Measurements from ENCODE around the gene TP53. TPM values are rescaled to one million over a fixed set of nuclear protein-coding genes. Genes with fewer than 3 reads are reported as not detected.

Gene TP53
- 10 to 100 TPM; 43.0 to 47.1 TPM for total RNA-seq

DNA sequence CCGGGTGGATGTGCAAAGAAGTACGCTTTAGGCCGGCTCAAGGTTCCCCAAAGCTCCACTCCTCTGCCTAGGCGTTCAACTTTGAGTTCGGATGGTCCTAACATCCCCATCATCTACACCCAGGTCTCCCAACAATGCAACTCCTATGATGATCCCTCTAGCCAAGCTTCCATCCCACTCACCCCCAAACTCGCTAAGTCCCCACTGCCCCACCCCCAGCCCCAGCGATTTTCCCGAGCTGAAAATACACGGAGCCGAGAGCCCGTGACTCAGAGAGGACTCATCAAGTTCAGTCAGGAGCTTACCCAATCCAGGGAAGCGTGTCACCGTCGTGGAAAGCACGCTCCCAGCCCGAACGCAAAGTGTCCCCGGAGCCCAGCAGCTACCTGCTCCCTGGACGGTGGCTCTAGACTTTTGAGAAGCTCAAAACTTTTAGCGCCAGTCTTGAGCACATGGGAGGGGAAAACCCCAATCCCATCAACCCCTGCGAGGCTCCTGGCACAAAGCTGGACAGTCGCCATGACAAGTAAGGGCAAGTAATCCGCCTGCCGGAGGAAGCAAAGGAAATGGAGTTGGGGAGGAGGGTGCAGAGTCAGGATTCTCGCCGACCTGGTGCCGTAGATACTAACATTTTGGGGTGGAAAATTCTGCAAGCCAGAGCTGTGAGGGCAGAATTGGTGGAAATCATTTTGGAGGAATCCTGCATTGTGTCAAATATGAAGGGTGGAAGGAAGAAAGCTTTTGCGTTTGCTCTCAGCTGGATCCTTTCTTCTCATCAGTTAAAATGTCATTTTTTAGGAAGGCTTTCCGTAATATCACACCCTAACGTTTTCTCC is at the start of gene TP53:
TSS of gene TP53 (minus strand) at position 419 of the 836 bp plus-strand sequence. CDS start 10,896 bp downstream, outside the sequence.

GRCh38 chr17:7716901-7717755 is 29.8 kb upstream of the TP53 start, which contains the start of gene DNAH2:
TSS of gene DNAH2 (plus strand) at chr17:7717744. CDS start at chr17:7719735, 1,991 bp downstream.

DNA sequence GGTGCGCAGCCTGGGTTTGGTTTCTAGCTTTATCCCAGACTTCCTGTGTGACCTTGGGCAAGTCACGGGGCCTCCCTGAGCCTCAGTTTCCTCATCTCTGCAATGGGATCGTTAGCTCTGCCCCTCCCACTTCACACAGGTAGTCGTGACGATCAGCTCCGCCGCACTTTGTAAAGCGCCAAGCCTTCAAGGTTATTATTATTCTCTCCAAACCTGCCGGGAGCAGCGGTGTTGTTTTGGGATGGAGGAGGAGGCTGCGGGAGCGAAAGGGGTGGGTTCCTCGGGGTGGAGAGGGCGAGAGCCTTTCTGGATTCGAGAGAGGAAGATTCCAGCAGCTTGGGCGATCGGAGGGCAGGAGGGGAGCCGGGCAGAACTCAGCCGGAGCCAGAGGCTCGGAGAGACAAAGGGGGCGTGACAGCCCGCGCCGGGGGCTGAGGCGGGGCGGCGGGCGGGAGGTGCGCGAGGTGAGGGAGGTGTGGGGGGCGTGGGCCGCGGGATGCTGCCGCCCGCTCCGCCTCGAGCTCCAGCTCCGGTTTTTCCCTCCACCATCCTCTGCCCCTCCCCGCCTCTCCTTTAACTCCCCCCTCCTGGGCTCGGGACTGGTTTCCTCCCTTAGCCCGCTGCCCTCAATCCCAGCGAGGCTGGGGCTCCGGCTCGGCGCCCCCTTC is 17.4 kb upstream of the TP53 start, which contains the start of gene EFNB3:
TSS of gene EFNB3 (plus strand) at position 602 of the 668 bp plus-strand sequence. CDS start 397 bp downstream, outside the sequence.

GRCh38 chr17:7687908-7688807 is 868 bp upstream of the TP53 start, which contains the start of gene WRAP53:
TSS of gene WRAP53 (plus strand) at chr17:7688477. CDS start at chr17:7688649, 172 bp downstream.

DNA sequence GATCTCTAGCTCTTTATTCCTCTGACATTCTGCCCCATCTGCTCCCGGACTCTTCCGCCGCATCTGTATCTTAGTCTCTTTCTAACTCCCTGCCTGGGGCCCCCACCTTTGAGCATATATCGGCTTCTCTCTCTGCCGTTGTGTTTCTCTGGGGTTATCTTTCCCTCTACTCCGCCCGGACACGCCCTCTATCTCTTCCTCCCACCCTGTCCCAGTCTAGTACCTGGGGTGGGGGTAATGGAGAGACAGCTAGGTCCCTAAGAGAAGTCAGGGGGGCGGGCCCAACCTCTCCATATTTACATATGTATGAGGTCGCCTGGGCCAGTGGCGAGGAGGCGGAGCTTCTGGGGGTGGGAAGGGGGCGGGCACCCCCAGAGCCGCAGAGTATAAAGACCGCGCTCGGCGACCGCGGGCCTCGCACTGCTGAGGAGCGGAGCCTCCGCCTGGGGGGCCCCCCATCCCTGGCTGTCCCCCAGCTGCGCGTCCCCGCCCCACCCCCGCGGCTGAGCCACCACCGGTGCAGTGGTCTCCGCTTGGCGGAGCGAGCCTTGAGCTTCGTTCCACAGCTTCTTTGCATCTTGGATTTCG is 36.7 kb downstream of the TP53 start, which contains the start of gene ATP1B2:
TSS of gene ATP1B2 (plus strand) at position 418 of the 588 bp plus-strand sequence. CDS start 593 bp downstream, outside the sequence.

GRCh38 chr17:7629939-7630571 is 57.2 kb downstream of the TP53 start, which contains the start of gene SHBG:
TSS of gene SHBG (plus strand) at chr17:7630135. CDS start at chr17:7630173, 38 bp downstream.

DNA sequence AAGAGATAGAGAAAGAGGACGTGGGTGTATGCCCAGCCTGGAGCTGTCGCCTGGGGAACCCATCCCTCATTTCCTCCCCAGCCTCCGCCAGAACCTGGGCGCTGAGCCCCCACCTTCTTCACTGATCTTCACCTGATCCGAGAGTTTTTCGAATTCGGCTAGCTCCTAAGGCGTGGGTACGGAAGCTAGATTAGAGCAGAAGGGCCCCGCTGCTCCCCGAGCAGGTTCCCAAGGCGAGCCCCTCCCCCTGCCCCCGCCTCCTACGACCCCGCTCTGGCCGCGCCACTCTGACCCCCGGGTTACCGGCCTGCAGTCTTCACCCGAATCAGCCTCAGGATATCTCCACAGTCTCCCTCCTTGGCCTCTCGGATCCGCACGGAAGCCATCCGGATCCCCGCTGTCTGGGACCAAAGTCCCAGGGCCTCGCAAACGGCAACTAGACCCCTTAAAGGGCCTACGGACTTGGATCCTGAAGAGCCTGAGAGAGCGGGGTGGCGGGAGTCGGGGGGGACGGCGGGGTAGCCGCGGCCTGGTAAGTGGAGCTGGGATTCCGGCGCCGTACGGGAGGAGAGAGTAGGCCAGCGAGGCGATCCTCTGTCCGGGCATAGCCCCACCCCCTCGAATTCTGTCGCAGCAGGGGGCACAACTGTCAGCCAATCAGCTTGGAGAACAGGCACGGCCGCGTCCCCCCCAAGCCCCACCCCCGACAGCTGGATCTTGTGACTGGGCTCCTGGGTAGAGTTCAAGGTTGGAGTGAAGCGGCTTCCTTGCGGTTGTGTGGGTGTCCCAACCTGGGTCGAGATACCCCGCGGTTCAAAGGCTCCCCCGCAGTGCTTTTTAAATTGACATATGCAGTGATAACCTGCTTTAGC is 59.8 kb downstream of the TP53 start, which contains the start of gene SAT2:
TSS of gene SAT2 (minus strand) at position 572 of the 872 bp plus-strand sequence. CDS start at position 386, 186 bp downstream.

Other genes starting within 250 kb of the TP53 start
- gene FGF11, start 248.0 kb downstream of the TP53 start, total RNA-seq, result under 1 TPM; under 0.01 to 0.33 TPM
- gene CHRNB1, start 242.4 kb downstream of the TP53 start, total RNA-seq, result 1 to 10 TPM; 5.5 to 5.7 TPM
- gene ZBTB4, start 207.9 kb downstream of the TP53 start, total RNA-seq, result 10 to 100 TPM; 16.3 to 23.1 TPM
- gene SLC35G6, start 206.0 kb downstream of the TP53 start, total RNA-seq, result not detected
- gene POLR2A, start 203.1 kb downstream of the TP53 start, total RNA-seq, result 10 to 100 TPM; 95.3 to 96.9 TPM
- gene TNFSF12, start 138.4 kb downstream of the TP53 start, total RNA-seq, result 10 to 100 TPM; 14.8 to 19.3 TPM
- gene TNFSF13, start 128.7 kb downstream of the TP53 start, total RNA-seq, result 1 to 10 TPM; 2.4 to 2.7 TPM
- gene SENP3, start 125.6 kb downstream of the TP53 start, total RNA-seq, result 100 to 1,000 TPM in 1 of 2 donors, 10 to 100 TPM in 1; 67.4 to 114 TPM
- gene CD68, start 107.9 kb downstream of the TP53 start, total RNA-seq, result 10 to 100 TPM; 18.3 to 20.0 TPM
- gene MPDU1, start 103.6 kb downstream of the TP53 start, total RNA-seq, result 100 to 1,000 TPM; 181 to 189 TPM
- under 1 TPM in 1 of 2 donors, not detected in 1; 0.33 TPM for gene SOX15, start 97.4 kb downstream of the TP53 start, total RNA-seq
- 10 to 100 TPM; 36.3 to 36.5 TPM for gene FXR2, start 72.6 kb downstream of the TP53 start, total RNA-seq
- gene SAT2, start 59.7 kb downstream of the TP53 start, total RNA-seq, result 10 to 100 TPM; 22.4 to 24.6 TPM
- under 1 TPM; 0.33 to 0.34 TPM for gene SHBG, start 57.4 kb downstream of the TP53 start, total RNA-seq
- gene ATP1B2, start 36.6 kb downstream of the TP53 start, total RNA-seq, result not detected
- gene WRAP53, start 987 bp upstream of the TP53 start, total RNA-seq, result 10 to 100 TPM in 1 of 2 donors, 1 to 10 TPM in 1; 8.6 to 17.3 TPM
- gene EFNB3, start 17.7 kb upstream of the TP53 start, total RNA-seq, result 1 to 10 TPM in 1 of 2 donors, under 1 TPM in 1; 0.33 to 1.0 TPM
- gene DNAH2, start 30.3 kb upstream of the TP53 start, total RNA-seq, result under 1 TPM; under 0.01 TPM
- gene KDM6B, start 146.7 kb upstream of the TP53 start, total RNA-seq, result 1 to 10 TPM; 3.4 to 3.7 TPM
- under 1 TPM in 1 of 2 donors, not detected in 1; 0.34 TPM for gene TMEM88, start 167.6 kb upstream of the TP53 start, total RNA-seq
- 10 to 100 TPM; 47.1 to 68.9 TPM for gene NAA38, start 170.1 kb upstream of the TP53 start, total RNA-seq
- gene CYB5D1, start 170.5 kb upstream of the TP53 start, total RNA-seq, result 1 to 10 TPM; 5.9 to 8.3 TPM
- gene CHD3, start 201.3 kb upstream of the TP53 start, total RNA-seq, result 10 to 100 TPM; 46.8 to 69.9 TPM
- 1 to 10 TPM in 1 of 2 donors, under 1 TPM in 1; 1.00 to 1.7 TPM for gene RNF227, start 228.8 kb upstream of the TP53 start, total RNA-seq
- gene KCNAB3, start 242.4 kb upstream of the TP53 start, total RNA-seq, result under 1 TPM; under 0.01 to 0.69 TPM
- 10 to 100 TPM; 41.3 to 48.6 TPM for gene TRAPPC1, start 244.5 kb upstream of the TP53 start, total RNA-seq
- 10 to 100 TPM; 22.3 to 24.8 TPM for gene CNTROB, start 244.7 kb upstream of the TP53 start, total RNA-seq